ENCODE data around the gene CCDC63. TPM values are rescaled to one million over a fixed set of nuclear protein-coding genes. Genes with fewer than 3 reads are reported as not detected.

The CCDC63 gene
- polyA plus RNA-seq, 3 donors, result 0.22 TPM; not detected in 2

GRCh38 chr12:110826592-110827200, 20.1 kb upstream of the CCDC63 start:
- TF ChIP-seq CTCF (IDR thresholded peaks at IDR 0.05), result peak; percentile 89
- Histone ChIP-seq H2AFZ (ENCODE audit: insufficient read depth, low read depth, low read length, poor library complexity, severe bottlenecking) (peak overlapping the region; percentile 75), H3K27ac (ENCODE audit: low read depth in 1 of 2, low read length in 2 of 2) (no peak overlapping the region), H3K27me3 (ENCODE audit: control insufficient read depth in 2 of 2, insufficient read depth in 2 of 2, low read length in 2 of 2) (no peaks in the 10 kb centered on the region), H3K4me3 (replicated peaks in 1 of 3; ENCODE audit: low read depth in 2 of 3, low read length in 3 of 3) (peak overlapping the region in 2 of 3 experiments; percentile 3 to 58), H3K36me3 (replicated peaks in 1 of 2; ENCODE audit: control insufficient read depth in 1 of 2, insufficient read depth in 2 of 2, low read length in 2 of 2) (no peaks in the 10 kb centered on the region), H3K9me3 (replicated peaks in 1 of 2; ENCODE audit: control insufficient read depth in 1 of 2, insufficient read depth in 1 of 2, low read length in 2 of 2) (no peaks in the 10 kb centered on the region), H4K20me1 (ENCODE audit: insufficient read depth, low read length) (no peaks in the 10 kb centered on the region), H3K9ac (ENCODE audit: insufficient read depth, low read length, poor library complexity, severe bottlenecking) (no peak overlapping the region), H3K79me2 (ENCODE audit: insufficient read depth, low read length) (no peaks in the 10 kb centered on the region), H3K4me1 (ENCODE audit: control insufficient read depth in 1 of 2, insufficient read depth in 2 of 2, low read length in 2 of 2) (peaks cover 0 to 6% of the 10 kb centered on the region in 2 donors), H3K4me2 (replicated peaks; ENCODE audit: extremely low read depth, low read length, poor library complexity, severe bottlenecking) (peak overlapping the region; percentile 68)
- Mint-ChIP-seq H3K36me3 (no peaks in the 10 kb centered on the region), H3K27ac (peak overlapping the region in 5 of 7 donors; percentile 54 to 74 (median 73)), H3K4me3 (peak overlapping the region; percentile 70 to 87), H3K4me1 (peaks cover 8% of the 10 kb centered on the region), H3K27me3 (ENCODE audit: low read depth in 3 of 3) (peaks cover 2 to 6% (median 6%) of the 10 kb centered on the region in 3 donors), H3K9me3 (peaks cover 0 to 9% (median 2%) of the 10 kb centered on the region in 7 donors)
- WGBS (ENCODE audit: insufficient coverage), result 13% methylated on average over 13 of the region's 14 CpGs
- peak; percentile 74 to 85 (median 83) for DNase-seq
- intact Hi-C loops (cut with micrococcal nuclease), result loop anchor here (5.0 to 10.0 kb wide), 2 partner anchors 372 to 374 kb away; partner anchors contain the start of gene ARPC3 (in 2 of the 2)

GRCh38 chr12:110829308-110829707, 17.5 kb upstream of the CCDC63 start:
- no peak for DNase-seq
- H3K4me3 ChIP-seq (replicated peaks in 1 of 3; ENCODE audit: low read depth in 2 of 3, low read length in 3 of 3), result no peak overlapping the region
- Mint-ChIP-seq H3K9me3 (peaks cover 0 to 5% (median 0%) of the 10 kb centered on the region in 7 donors), H3K27me3 (ENCODE audit: low read depth in 3 of 3) (peaks cover 4 to 6% (median 6%) of the 10 kb centered on the region in 3 donors), H3K27ac (no peak overlapping the region), H3K4me1 (peaks cover 8% of the 10 kb centered on the region), H3K36me3 (no peaks in the 10 kb centered on the region), H3K4me3 (no peak overlapping the region)
- H3K36me3 ChIP-seq (replicated peaks in 1 of 2; ENCODE audit: control insufficient read depth in 1 of 2, insufficient read depth in 2 of 2, low read length in 2 of 2), result no peaks in the 10 kb centered on the region
- H3K27ac ChIP-seq (ENCODE audit: low read depth in 1 of 2, low read length in 2 of 2), result no peak overlapping the region
- intact Hi-C loops (cut with micrococcal nuclease), result loop anchor here (5.0 to 10.0 kb wide), 2 partner anchors 375 to 377 kb away; partner anchors contain the start of gene ARPC3 (in 2 of the 2)
- over 99% methylated on average over 10 of the region's 10 CpGs for WGBS (ENCODE audit: insufficient coverage)
- no peaks in the 10 kb centered on the region for H3K79me2 ChIP-seq (ENCODE audit: insufficient read depth, low read length)
- no peak overlapping the region for H2AFZ ChIP-seq (ENCODE audit: insufficient read depth, low read depth, low read length, poor library complexity, severe bottlenecking)
- H3K27me3 ChIP-seq (ENCODE audit: control insufficient read depth in 2 of 2, insufficient read depth in 2 of 2, low read length in 2 of 2), result no peaks in the 10 kb centered on the region
- H4K20me1 ChIP-seq (ENCODE audit: insufficient read depth, low read length), result no peaks in the 10 kb centered on the region
- no peaks in the 10 kb centered on the region for H3K9me3 ChIP-seq (replicated peaks in 1 of 2; ENCODE audit: control insufficient read depth in 1 of 2, insufficient read depth in 1 of 2, low read length in 2 of 2)
- no peak overlapping the region for H3K4me2 ChIP-seq (replicated peaks; ENCODE audit: extremely low read depth, low read length, poor library complexity, severe bottlenecking)
- peaks cover 0 to 6% of the 10 kb centered on the region in 2 donors for H3K4me1 ChIP-seq (ENCODE audit: control insufficient read depth in 1 of 2, insufficient read depth in 2 of 2, low read length in 2 of 2)
- H3K9ac ChIP-seq (ENCODE audit: insufficient read depth, low read length, poor library complexity, severe bottlenecking), result no peak overlapping the region
- TF ChIP-seq CTCF (IDR thresholded peaks at IDR 0.05), result no peak

Data from CD14-positive monocyte (primary cell).